ENCODE data around the gene KRTAP1-4.
"Not testable (repeated sequence)": the region's sequence is repeated elsewhere in the genome, so short reads cannot be mapped to it uniquely, and the experiment has no call there.

KRTAP1-4 gene, protein sequence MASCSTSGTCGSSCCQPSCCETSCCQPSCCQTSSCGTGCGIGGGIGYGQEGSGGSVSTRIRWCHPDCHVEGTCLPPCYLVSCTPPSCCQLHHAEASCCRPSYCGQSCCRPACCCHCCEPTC

GRCh38 chr17:41029633-41030245 lies at the start of gene KRTAP1-4:
TSS of gene KRTAP1-4 (minus strand) at chr17:41030195. CDS start at chr17:41030078, 117 bp downstream.
- no peak for DNase-seq (ENCODE audit: extremely low read depth in 1 of 2, low read depth in 1 of 2)

DNA sequence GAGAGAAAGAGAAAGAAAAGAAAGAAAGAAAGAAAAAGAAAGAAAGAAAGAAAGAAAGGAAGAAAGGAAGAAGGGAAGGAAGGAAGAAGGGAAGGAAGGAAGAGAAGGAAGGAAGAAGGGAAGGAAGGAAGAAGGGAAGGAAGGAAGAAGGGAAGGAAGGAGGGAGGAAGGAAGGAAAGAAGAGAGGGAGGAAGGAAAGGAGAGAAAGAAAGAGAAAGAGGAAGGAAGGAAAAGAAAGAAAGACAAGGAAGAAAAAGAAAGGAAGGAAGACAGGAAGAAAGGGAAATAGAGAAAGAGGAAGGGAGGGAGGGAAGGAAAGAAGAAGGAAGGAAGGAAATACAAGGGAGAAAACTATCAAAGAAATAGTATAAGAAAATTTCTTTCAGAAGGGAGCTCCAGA lies 46.8 kb upstream of the KRTAP1-4 start:
- DNase-seq (ENCODE audit: extremely low read depth in 1 of 2, low read depth in 1 of 2): no peak

DNA sequence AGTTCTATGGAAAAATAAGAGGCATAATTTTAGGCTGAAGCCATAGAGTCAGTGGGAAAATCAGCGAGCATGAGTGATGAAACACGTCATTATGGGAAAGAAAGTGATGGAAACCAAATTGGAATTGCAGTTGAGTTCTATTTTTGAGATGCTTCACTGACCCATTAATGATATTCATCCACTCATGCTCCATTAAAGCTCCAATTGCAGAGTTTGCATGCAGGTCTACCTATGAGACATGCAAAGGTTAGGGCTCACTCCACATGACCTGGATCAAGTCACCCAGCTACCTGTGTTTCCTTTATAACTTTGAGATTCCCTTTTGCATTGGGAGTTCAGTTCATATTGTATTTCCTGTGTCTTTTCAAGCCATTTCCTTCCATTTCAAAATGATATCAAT lies 43.7 kb upstream of the KRTAP1-4 start:
- no peak for DNase-seq (ENCODE audit: extremely low read depth in 1 of 2, low read depth in 1 of 2)

GRCh38 chr17:41071606-41072360 lies 41.8 kb upstream of the KRTAP1-4 start:
- no peak for DNase-seq (ENCODE audit: extremely low read depth in 1 of 2, low read depth in 1 of 2)

DNA sequence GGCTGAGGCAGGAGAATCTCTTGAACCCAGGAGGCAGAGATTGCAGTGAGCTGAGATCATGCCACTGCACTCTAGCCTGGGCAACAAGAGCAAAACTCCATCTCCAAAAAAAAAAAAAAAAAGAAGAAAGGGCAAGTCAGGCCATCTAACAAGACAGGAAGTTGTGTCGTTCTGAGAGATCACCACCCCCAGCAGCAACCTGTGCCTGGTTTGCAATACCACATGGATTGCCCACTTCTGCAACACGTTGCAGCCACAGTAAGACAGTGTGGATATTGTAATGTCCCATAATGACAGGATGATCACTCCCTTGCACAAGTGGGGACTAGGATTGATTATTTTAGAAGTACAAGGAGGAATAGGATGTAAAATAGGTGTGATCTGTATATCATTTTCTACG lies 39.0 kb upstream of the KRTAP1-4 start:
- no peak for DNase-seq (ENCODE audit: extremely low read depth in 1 of 2, low read depth in 1 of 2)

DNA sequence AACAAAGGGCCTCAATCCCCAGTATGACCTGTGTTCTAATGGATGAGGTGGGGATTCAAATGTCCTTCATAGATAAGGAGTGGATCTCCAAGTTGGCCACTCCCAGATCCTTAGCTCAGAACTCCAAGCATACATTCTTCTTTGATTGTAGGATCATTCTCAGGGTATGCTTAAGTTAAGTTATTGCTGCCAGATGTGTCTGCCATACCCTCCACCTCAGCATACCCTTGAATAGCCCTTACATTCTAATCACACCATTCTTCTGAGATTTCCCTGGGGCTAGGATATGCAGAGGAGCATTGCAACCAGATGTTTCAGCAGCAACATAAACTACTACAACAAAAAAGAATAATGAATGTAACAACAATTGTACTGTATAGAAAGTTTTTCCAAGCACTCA lies 37.3 kb upstream of the KRTAP1-4 start:
- DNase-seq (ENCODE audit: extremely low read depth in 1 of 2, low read depth in 1 of 2): no peak

DNA sequence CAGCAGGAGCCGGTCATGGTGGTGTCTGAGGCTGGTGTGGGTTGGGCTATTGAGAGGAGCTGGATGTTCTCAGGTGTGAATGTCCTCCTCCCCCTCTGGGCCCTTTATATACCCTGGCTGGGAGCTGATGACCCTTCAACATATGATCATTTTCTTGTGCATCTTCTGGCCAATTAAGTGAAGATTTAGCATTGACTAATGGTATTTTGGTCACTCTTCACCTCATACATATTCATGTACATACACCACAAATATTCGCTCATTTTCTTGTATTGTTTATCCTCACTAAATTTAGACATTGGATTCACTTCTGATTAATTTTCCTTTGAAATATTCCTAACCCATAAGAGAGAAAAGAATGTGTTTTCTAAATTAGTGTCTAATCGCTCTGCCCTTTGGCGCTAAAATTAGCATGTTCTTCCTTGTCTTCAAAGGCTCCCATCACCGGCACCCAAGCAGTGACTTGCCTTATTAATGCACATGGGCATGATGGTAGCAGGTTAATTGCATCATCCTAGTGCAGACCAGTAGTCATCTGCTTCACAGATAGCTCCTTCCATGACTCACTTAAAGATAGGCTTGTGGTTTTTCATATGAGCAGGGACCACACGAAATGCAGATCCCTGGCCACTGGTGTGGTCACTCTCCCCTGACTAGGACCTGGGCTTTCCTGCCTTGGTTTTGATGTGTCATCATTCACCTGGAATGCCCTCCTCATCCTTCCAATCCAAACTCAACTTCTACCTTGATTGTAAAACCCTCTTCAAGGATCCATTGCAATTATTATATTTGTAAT lies 36.0 kb upstream of the KRTAP1-4 start, which contains the start of gene KRTAP2-4:
Gene KRTAP2-4, minus strand, starts transcription at position 51 of the 796 bp plus-strand sequence. Its CDS starts 34 bp downstream, at position 17.
- no peak for DNase-seq (ENCODE audit: extremely low read depth in 1 of 2, low read depth in 1 of 2)

DNA sequence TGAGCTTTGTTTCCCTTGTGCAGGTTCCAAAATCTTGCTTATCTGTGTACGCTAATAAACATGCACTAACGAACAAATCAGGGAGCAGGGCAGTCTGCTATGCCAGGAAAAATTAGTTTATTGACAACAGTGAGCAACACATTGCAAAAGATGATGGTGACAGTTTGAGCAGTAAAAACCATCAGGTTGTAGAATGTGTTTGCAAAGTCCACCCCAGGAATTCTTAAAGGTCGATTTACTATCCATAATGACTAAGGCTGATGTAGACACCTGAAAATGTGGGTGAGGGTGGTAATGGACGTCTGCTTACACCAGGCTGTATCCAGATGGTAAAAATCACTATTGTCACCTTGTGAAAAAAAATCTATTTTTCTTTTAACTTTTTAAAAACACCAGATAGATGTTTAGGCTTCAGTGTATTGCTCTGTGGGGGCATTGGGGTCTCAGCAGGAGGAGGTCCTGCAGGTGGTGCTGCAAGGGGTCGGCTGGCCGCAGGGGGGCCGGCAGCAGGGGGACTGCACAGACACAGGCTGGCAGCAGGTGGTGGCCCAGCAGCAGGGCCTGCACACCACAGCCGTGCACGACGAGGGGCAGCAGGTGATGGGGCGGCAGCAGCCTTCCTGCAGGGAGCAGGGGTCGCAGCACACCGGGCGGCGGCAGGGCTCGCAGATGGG lies 35.2 kb upstream of the KRTAP1-4 start:
- not testable (repeated sequence) for DNase-seq (ENCODE audit: extremely low read depth in 1 of 2, low read depth in 1 of 2)

- no peak for DNase-seq (ENCODE audit: extremely low read depth in 1 of 2, low read depth in 1 of 2)
Measured at GRCh38 chr17:41064301-41064700, 34.3 kb upstream of the KRTAP1-4 start.

DNA sequence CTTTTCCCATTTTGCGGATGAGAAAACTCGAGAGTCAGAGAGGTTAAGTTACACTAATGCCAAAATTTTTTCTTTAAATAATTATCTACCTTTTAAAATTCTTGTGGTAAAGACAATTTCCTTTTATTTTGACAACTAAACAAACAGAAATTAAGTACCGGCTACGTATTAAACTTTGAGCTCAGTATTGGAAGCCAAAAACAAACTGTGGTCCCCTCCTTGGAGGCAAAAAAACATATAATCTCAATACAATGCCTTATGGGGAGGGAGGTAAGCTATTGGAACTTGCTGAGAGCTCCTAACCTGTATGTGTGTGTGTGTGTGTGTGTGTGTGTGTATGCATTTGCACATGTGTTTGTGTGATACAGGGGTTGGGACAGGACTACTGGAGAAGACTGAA lies 33.5 kb upstream of the KRTAP1-4 start:
- DNase-seq (ENCODE audit: extremely low read depth in 1 of 2, low read depth in 1 of 2): no peak

DNA sequence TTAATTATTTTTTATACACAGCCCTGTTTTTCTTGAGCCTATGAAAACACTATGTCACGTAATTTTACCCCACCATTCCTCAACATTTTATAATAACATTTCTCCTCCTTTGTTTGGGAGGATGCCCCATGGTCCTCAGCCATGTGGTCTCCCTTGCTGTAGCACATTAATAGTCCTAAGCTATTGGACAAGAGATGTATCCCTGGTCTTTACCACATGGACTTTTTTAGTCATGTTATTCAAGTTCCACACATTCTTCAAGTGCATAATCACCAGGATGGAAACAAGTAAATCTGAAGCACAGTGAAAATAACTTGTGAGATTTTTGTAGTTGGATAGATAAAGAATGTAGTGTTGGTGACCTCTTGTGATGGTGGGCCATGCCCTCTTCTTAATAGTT lies 32.0 kb upstream of the KRTAP1-4 start:
- DNase-seq (ENCODE audit: extremely low read depth in 1 of 2, low read depth in 1 of 2): no peak

DNA sequence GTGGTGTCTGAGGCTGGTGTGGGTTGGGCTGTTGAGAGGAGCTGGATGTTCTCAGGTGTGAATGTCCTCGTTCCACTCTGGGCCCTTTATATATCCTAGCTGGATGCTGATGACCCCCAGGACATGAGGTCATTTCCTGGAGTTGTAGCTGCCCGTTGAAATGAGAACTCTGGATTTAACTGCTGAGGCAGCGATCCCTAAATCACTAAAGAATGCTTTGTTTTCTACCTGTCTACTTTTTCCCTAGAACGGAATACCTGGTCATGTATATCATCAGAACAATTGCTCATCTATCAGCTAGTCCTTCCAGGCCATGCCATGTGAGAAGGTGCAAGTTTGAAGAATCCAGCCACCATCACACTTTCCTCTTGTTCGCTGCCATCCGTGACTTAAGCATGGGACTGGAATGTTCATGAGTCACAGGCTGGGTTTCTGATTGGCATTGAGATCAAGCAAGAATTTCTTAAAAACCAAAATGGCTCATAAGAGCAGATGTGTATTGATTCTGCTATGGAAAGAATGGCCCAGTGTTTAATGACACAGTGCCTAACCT lies 30.1 kb upstream of the KRTAP1-4 start, which contains the start of gene KRTAP2-3:
Gene KRTAP2-3, minus strand, starts transcription at position 63 of the 553 bp plus-strand sequence. CDS start 64 bp downstream, outside the sequence.
- DNase-seq (ENCODE audit: extremely low read depth in 1 of 2, low read depth in 1 of 2): no peak

GRCh38 chr17:41059276-41060051 lies 29.5 kb upstream of the KRTAP1-4 start:
- DNase-seq (ENCODE audit: extremely low read depth in 1 of 2, low read depth in 1 of 2): not testable (repeated sequence)

GRCh38 chr17:41058741-41059140 lies 28.7 kb upstream of the KRTAP1-4 start:
- DNase-seq (ENCODE audit: extremely low read depth in 1 of 2, low read depth in 1 of 2): no peak

GRCh38 chr17:41057547-41057946 lies 27.6 kb upstream of the KRTAP1-4 start:
- no peak for DNase-seq (ENCODE audit: extremely low read depth in 1 of 2, low read depth in 1 of 2)

DNA sequence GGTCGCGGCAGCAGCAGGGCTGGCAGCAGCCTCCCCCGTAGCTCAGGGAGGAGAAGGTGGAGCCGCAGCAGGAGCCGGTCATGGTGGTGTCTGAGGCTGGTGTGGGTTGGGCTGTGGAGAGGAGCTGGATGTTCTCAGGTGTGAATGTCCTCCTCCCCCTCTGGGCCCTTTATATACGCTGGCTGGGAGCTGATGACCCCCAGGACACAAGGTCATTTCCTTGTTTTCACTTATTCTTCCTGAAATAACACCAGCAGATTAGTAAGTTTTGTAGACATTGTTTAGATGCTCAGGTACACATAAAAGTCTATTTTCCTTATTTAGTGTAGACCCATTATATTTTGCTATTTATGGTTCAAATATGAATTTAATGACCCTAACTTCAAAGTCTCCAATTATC lies 25.1 kb upstream of the KRTAP1-4 start, which contains the start of gene KRTAP2-2:
Gene KRTAP2-2, minus strand, starts transcription at position 101 of the 400 bp plus-strand sequence. Its CDS starts 19 bp downstream, at position 82.
- not testable (repeated sequence) for DNase-seq (ENCODE audit: extremely low read depth in 1 of 2, low read depth in 1 of 2)

- not testable (repeated sequence) for DNase-seq (ENCODE audit: extremely low read depth in 1 of 2, low read depth in 1 of 2)
Measured at GRCh38 chr17:41054556-41054955, 24.6 kb upstream of the KRTAP1-4 start.

- DNase-seq (ENCODE audit: extremely low read depth in 1 of 2, low read depth in 1 of 2): no peak
Measured at GRCh38 chr17:41054025-41054424, 24.0 kb upstream of the KRTAP1-4 start.

DNA sequence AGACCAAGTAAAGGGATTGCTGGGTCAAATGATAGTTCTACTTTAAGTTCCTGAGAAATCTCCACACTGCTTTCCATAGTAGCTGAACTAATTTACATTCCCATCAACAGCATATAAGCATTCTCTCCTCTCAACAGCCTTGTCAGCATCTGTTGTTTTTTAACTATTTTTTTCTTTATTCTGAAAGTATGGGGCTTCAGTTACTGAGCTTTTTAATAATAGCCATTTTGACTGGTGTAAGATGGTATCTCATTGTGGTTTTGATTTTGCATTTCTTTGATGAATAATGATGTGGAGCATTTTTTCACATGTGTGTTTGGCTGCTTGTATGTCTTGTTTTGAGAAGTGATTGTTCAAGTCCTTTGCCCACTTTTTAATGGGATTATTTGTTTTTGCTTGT lies 22.6 kb upstream of the KRTAP1-4 start:
- DNase-seq (ENCODE audit: extremely low read depth in 1 of 2, low read depth in 1 of 2): no peak
